A673 (cell line): ENCODE data around the gene BPHL.

ENCODE experiments used
- EZH2 ChIP-seq: fragments of 200-600 bp; sonication (generic); IDR thresholded peaks from 2 replicates; pipeline ENCODE4 v1.6.1; 2017; ENCODE audit warnings: borderline replicate concordance, low read depth, mild to moderate bottlenecking, mixed read lengths, antibody characterized with exemption, low read length; ENCODE audit not compliant: poor library complexity, severe bottlenecking
- TF ChIP-seq, protein P1 (sequence below): fragments of 300-800, 200-600 bp; sonication (generic); conservative IDR thresholded peaks from 2 replicates; pipeline ENCODE4 v1.5.1; 2017; ENCODE audit warnings: low read depth, mild to moderate bottlenecking, antibody characterized with exemption, low read length, moderate library complexity, mixed read lengths

DNA sequence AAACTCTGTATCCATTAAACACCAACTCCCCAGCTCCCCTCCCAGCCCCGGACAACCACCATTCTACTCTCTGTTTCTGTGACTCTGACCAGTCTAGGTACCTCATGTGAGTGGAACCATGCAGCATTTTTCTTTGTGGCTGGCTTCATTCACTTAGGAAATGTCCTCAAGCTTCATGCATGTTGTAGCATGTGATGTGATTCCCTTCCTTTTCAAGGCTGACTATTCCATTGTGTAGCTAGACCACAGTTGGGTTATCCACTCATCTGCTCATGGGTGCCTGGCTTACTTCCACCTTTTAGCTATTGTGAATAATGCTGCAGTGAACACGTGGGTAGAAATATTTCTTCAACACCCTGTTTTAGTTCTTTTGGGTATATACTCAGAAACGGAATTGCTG lies 8.8 kb upstream of the BPHL start:
- TF ChIP-seq, protein P1, sequence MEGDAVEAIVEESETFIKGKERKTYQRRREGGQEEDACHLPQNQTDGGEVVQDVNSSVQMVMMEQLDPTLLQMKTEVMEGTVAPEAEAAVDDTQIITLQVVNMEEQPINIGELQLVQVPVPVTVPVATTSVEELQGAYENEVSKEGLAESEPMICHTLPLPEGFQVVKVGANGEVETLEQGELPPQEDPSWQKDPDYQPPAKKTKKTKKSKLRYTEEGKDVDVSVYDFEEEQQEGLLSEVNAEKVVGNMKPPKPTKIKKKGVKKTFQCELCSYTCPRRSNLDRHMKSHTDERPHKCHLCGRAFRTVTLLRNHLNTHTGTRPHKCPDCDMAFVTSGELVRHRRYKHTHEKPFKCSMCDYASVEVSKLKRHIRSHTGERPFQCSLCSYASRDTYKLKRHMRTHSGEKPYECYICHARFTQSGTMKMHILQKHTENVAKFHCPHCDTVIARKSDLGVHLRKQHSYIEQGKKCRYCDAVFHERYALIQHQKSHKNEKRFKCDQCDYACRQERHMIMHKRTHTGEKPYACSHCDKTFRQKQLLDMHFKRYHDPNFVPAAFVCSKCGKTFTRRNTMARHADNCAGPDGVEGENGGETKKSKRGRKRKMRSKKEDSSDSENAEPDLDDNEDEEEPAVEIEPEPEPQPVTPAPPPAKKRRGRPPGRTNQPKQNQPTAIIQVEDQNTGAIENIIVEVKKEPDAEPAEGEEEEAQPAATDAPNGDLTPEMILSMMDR: no peak
- TF ChIP-seq EZH2: no peak
